ENCODE measurements around the gene PTPRD. TPM values are rescaled to one million over a fixed set of nuclear protein-coding genes. Genes with fewer than 3 reads are reported as not detected.

PTPRD gene
- total RNA-seq, 2 experiments from 2014 or later: 0.03 TPM; not detected in 1

- Histone ChIP-seq H4K20me1 (ENCODE audit: insufficient read depth, low read length) (no peaks in the 10 kb centered on the region), H3K4me3 (ENCODE audit: low read depth, low read length, poor library complexity, severe bottlenecking) (no peak overlapping the region), H3K79me2 (ENCODE audit: insufficient read depth, low read depth, low read length) (no peaks in the 10 kb centered on the region), H2AFZ (ENCODE audit: low read length) (no peak overlapping the region), H3K9me3 (ENCODE audit: low read length) (no peaks in the 10 kb centered on the region), H3K27ac (ENCODE audit: low read depth, low read length, poor library complexity, severe bottlenecking) (no peak overlapping the region), H3K36me3 (ENCODE audit: insufficient read depth, low read length) (no peaks in the 10 kb centered on the region), H3K4me2 (ENCODE audit: low read length) (no peak overlapping the region), H3K4me1 (ENCODE audit: insufficient read depth, low read length, poor library complexity, severe bottlenecking) (no peaks in the 10 kb centered on the region), H3K9me2 (ENCODE audit: insufficient read depth, low read length) (no peaks in the 10 kb centered on the region)
- POLR2A ChIA-PET: interaction anchor here (0.6 to 1.1 kb wide), 3 partner anchors 12 to 201 kb away, joined by 3 to 6 read pairs (median 4); no protein-coding TSS in a partner anchor
- intact Hi-C loops (cut with micrococcal nuclease; ENCODE audit: unreplicated experiment): no loop called here
- no TSS peak for BruUV-seq (replicated peaks)
- CTCF ChIA-PET (ENCODE audit: unreplicated experiment): no interaction called here
- no peak for TF ChIP-seq EZH2phosphoT487 (IDR thresholded peaks at IDR 0.05; ENCODE audit: borderline replicate concordance, low read depth, low read length)
- TF ChIP-seq CTCF (conservative IDR thresholded peaks at IDR 0.05; ENCODE audit: low read length): no peak
- no peak for DNase-seq (ENCODE audit: low spot score)
Observed at GRCh38 chr9:10443868-10444204, 169.0 kb downstream of the PTPRD start.

- Histone ChIP-seq H3K9me2 (ENCODE audit: insufficient read depth, low read length) (no peaks in the 10 kb centered on the region), H3K36me3 (ENCODE audit: insufficient read depth, low read length) (no peaks in the 10 kb centered on the region), H3K4me3 (ENCODE audit: low read depth, low read length, poor library complexity, severe bottlenecking) (no peak overlapping the region), H4K20me1 (ENCODE audit: insufficient read depth, low read length) (no peaks in the 10 kb centered on the region), H3K4me2 (ENCODE audit: low read length) (no peak overlapping the region), H3K27ac (ENCODE audit: low read depth, low read length, poor library complexity, severe bottlenecking) (no peak overlapping the region), H2AFZ (ENCODE audit: low read length) (no peak overlapping the region), H3K79me2 (ENCODE audit: insufficient read depth, low read depth, low read length) (no peaks in the 10 kb centered on the region), H3K4me1 (ENCODE audit: insufficient read depth, low read length, poor library complexity, severe bottlenecking) (no peaks in the 10 kb centered on the region), H3K9me3 (ENCODE audit: low read length) (no peaks in the 10 kb centered on the region)
- CTCF ChIA-PET (ENCODE audit: unreplicated experiment): no interaction called here
- no TSS peak for BruUV-seq (replicated peaks)
- intact Hi-C loops (cut with micrococcal nuclease; ENCODE audit: unreplicated experiment): no loop called here
- DNase-seq (ENCODE audit: low spot score): no peak
- TF ChIP-seq EZH2phosphoT487 (IDR thresholded peaks at IDR 0.05; ENCODE audit: borderline replicate concordance, low read depth, low read length) (no peak), CTCF (conservative IDR thresholded peaks at IDR 0.05; ENCODE audit: low read length) (no peak)
- POLR2A ChIA-PET: interaction anchor here (0.6 to 1.1 kb wide), 3 partner anchors 13 to 201 kb away, joined by 3 to 6 read pairs (median 4); no protein-coding TSS in a partner anchor
Observed at GRCh38 chr9:10443181-10443867, 169.5 kb downstream of the PTPRD start.

GRCh38 chr9:10438955-10439354 lies 173.8 kb downstream of the PTPRD start:
- H3K4me2 ChIP-seq (ENCODE audit: low read length): no peak overlapping the region
- no peaks in the 10 kb centered on the region for H4K20me1 ChIP-seq (ENCODE audit: insufficient read depth, low read length)
- no peak overlapping the region for H3K4me3 ChIP-seq (ENCODE audit: low read depth, low read length, poor library complexity, severe bottlenecking)
- no TSS peak for BruUV-seq (replicated peaks)
- intact Hi-C loops (cut with micrococcal nuclease; ENCODE audit: unreplicated experiment): no loop called here
- H3K36me3 ChIP-seq (ENCODE audit: insufficient read depth, low read length): no peaks in the 10 kb centered on the region
- H3K79me2 ChIP-seq (ENCODE audit: insufficient read depth, low read depth, low read length): no peaks in the 10 kb centered on the region
- ChIA-PET POLR2A (no interaction called here), CTCF (ENCODE audit: unreplicated experiment) (no interaction called here)
- no peak overlapping the region for H2AFZ ChIP-seq (ENCODE audit: low read length)
- no peak overlapping the region for H3K27ac ChIP-seq (ENCODE audit: low read depth, low read length, poor library complexity, severe bottlenecking)
- DNase-seq (ENCODE audit: low spot score): no peak
- H3K9me3 ChIP-seq (ENCODE audit: low read length): no peaks in the 10 kb centered on the region
- H3K9me2 ChIP-seq (ENCODE audit: insufficient read depth, low read length): no peaks in the 10 kb centered on the region
- H3K4me1 ChIP-seq (ENCODE audit: insufficient read depth, low read length, poor library complexity, severe bottlenecking): no peaks in the 10 kb centered on the region
- no peak for TF ChIP-seq CTCF (conservative IDR thresholded peaks at IDR 0.05; ENCODE audit: low read length)
- no peak for TF ChIP-seq EZH2phosphoT487 (IDR thresholded peaks at IDR 0.05; ENCODE audit: borderline replicate concordance, low read depth, low read length)

All from OCI-LY7 (cell line).